ENCODE results near the gene MLPH. TPM values are rescaled to one million over a fixed set of nuclear protein-coding genes. Genes with fewer than 3 reads are reported as not detected.
A peak's percentile ranks its signal among the peaks of the same experiment; 100 is the strongest.

The MLPH gene
- total RNA-seq, 1 donor from 2014 or later, result 88.9 TPM

DNA sequence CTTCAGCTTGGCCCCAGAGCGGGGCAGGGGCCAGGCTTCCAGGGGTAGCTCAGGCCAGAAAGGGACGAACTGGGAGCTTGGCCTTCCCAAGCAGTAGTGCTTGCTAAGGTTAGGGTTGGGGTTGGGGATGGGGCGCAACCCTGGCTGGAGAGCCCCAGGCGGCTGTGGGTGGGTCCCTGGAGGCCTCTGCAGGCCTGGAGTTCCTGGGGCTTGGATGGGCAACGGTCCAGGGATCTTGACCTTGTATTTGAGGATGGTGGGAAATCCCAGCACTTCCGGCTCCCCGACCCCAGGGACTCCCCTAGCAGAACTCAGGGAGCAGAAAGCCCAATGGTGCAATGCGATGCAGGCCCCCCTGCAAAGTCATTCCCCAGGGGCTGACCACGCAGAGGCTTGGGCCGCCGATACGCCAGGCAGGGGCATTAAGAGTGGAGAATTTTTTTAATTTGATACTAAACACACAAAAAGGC lies 12.6 kb upstream of the MLPH start:
- DNase-seq, result peak; percentile 70
- intact Hi-C loops (cut with micrococcal nuclease), result no loop called here
- ATAC-seq, result peak; percentile 20

DNA sequence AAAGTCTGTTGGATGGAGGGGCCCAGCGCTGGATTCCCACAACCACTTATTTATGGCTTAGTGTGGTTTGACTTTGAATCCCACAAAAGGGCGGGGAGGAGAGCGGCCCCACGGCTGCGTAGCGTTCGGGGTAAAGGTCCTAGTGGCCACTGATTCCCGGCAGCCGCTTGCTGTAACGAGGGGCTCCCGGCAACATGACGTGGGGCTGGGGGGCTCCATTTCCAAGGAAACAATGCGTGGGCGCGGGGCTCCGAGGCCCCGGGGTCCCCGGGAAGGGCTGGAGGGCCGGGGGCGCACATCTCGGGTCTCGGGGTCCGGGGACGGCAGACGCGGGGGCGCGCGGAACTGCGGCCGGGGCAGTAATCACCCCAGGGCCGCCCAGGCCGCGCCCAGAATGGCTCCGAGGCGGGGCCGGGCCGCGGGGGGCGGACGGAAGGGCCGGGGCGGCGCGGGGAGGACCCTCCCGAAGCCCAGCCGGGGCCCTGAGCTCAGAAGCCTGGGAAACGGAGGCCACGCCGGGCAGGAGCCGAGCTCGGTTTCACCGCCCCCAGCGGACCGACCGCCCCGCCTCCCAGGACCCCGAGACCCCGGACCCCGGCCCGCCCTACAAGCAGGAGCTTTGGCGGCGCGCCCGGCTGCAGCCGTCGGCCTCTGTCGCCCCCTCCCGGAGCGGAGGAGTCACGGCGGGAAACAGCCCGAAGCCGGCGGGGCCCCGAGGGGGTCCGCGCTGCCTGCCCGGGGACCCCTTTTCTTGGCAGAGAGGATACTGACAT lies 11.9 kb upstream of the MLPH start:
- intact Hi-C loops (cut with micrococcal nuclease), result no loop called here
- DNase-seq (peak; percentile 93), ATAC-seq (peak; percentile 91)

DNA sequence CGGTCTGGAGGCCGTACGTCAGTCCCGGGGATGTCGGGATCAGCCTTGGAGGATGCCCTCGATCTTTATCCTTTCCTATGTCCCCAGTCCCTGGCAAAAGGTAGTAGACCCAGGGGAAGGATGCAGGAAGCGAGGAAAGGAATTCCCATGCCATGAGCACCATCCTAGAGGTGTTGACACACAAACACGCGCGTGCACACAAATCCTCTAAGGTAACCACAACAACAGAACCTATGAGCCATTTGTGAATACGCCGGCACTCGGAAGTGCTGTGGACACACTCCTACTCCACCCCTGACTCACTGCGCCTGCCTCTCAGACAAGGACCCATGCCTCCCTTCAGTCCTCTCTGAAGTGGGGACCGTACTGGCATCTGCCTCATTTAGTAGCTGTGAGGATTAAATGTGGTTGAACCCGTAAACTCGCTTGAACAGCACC lies 11.3 kb upstream of the MLPH start:
- DNase-seq, result no peak
- peak; percentile 9 for ATAC-seq
- intact Hi-C loops (cut with micrococcal nuclease), result no loop called here

DNA sequence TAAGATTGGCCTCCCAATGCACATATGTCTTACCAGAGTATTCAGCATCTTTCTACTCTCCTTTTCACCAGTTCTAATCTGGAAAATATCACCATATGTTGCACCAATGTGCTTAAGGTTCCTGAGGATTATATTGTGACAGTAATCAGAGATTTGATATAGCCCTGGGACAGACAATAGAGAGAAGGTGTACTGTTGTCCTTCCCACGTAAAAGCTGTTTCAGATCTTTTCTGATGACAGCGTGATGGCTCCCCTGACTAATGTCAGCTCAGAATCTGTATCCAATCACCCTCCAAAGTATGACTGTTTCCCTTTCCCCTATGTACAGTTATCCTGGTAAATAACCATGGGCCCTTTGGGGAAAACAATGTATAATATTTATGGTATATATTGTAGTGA lies 9.0 kb upstream of the MLPH start:
- no peak for DNase-seq
- intact Hi-C loops (cut with micrococcal nuclease), result no loop called here
- ATAC-seq, result no peak

DNA sequence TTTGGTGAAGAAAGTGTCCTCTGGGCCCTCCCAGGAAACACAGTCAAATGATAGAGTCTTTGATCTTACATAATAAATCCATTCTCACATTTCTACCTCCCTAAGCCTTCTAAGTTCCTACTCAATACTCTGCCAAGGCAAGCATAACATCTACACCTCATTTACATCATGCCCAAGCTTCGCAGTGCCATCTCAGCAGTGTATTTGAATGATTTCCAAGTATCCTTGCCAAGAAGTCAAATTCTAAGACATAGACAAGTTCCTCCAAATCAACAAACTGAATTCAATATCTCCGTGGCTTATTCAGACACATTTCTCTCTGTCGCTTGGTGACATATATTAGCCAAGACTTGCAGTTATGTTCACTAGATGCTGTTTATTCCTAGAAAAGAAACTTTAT lies 8.1 kb upstream of the MLPH start:
- DNase-seq (no peak), ATAC-seq (no peak)
- intact Hi-C loops (cut with micrococcal nuclease), result no loop called here

- DNase-seq (no peak), ATAC-seq (no peak)
- intact Hi-C loops (cut with micrococcal nuclease), result no loop called here
These were observed 7.3 kb upstream of the MLPH start for GRCh38 chr2:237479747-237480146.

DNA sequence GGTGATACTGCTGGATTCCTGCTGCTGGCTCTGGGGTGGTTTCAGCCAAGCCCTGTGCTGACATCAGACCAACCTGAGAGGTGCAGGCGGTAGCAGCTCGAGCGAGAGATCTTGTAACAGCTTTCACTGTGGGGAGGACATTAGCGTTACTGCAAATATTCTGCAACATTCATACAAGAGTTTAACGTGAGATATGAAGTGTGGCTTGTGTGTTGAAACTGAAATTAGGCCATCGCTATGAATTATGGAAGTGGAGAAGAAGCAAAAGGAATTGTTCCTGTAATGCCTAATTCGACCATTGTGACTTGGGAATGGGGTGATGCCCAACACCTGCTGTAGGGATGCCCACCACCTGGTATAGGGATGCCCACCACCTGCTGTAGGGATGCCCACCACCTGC lies 6.5 kb upstream of the MLPH start:
- no peak for ATAC-seq
- intact Hi-C loops (cut with micrococcal nuclease), result no loop called here
- no peak for DNase-seq

DNA sequence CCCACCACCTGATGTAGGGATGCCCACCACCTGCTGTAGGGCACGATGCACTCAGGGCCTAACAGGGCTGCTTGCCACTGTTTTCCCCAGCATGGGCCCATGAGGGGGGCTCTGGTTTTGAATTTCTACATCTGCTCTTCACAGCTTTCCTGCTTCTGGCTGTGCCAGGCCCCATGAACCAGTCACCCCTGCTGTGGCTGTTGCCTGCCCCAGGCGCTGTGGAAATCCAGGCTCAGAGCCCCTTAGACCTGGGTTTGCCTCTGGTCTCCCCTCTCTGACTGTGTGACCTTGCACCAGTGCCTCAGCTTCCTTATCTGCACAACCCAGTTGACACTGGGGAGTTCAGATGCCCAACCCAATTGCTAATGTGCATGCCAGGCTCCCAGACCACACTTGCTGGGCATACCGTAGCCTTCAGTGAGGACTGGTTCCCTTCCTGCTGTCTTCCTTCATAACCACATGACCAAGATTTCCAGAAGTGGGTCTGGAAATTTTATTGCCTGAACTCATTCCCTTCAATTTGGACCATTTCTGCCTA lies 6.0 kb upstream of the MLPH start:
- ATAC-seq (no peak), DNase-seq (no peak)
- intact Hi-C loops (cut with micrococcal nuclease), result no loop called here

- peak; percentile 90 for ATAC-seq
- intact Hi-C loops (cut with micrococcal nuclease), result no loop called here
These were observed 4.6 kb upstream of the MLPH start for GRCh38 chr2:237482485-237482884.

DNA sequence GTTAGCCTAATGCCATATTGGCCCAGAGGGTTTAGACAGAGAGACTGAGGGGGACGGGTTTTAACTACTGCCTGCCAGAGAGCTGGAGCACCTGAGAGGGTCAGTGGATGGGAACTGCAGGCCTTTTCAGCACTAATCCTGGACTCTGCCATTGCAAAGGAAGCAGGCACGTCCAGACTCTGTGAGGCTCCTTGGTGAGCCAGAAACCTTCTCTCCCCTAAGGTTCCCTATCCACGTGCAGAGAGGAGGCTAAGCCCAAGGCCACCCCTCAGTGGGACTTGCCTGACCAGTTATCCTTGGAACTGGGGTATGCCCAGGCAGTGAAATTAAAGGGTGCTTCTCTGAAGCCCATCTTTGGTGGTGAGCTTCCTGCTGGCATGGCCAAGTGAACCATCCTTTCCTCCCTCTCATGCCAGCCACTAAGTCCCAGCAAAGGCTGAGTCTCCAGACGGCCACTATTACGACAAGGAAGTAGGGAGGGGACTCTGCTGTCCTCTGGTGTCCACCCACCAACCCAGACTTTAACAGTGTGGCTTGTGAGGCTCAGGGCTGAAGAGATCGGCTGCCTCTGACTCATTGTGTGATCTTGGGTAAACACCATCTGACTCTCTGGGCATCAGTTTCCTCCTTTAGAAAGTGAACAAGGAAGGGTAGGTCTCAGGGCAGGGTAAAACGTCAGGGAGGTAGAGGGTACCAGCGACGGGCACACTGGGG lies 3.9 kb upstream of the MLPH start:
- intact Hi-C loops (cut with micrococcal nuclease), result no loop called here
- no peak for ATAC-seq
- DNase-seq, result no peak

More at GRCh38 chr2:237482485-237482884, 4.6 kb upstream of the MLPH start:
- peak; percentile 88 for DNase-seq

DNA sequence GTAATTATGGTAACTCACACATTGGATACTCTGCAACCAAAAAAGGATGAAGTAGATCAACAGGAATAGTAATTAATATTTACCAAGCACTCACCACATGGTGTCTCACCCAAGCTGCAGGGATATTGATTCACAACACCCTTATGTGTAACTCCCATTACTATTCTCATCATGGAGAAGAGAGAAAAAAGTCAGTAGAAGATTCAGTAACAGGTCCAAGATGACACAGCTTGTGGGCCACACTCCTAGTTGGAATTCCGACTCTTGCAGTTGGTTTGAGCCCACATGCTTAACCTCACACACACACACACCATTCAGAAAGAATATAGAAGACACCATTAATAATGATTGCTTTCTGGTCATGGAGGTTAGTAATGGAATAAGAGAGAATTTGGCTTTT lies 1.7 kb upstream of the MLPH start:
- ATAC-seq (no peak), DNase-seq (no peak)
- intact Hi-C loops (cut with micrococcal nuclease), result no loop called here

DNA sequence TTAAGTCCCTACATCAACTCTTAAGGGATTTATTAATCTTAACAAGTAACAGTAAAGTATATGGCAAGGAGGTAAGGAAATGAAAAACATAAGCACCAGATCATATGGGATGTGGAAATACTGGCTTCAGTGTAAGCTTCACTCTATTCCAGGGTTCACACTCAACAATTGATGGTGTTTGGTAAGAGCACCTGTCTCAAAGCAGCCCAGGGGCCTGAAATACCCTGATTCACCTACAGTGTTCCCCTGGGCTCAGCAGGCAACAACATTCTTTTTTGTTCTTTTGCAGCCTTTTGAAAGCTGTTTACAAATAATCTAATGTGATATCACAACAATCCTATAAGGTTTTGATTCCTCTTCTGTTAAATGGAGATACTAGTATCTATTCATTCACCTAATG lies 1.2 kb upstream of the MLPH start:
- intact Hi-C loops (cut with micrococcal nuclease), result no loop called here
- ATAC-seq, result no peak
- no peak for DNase-seq

GRCh38 chr2:237486334-237486818 lies 675 bp upstream of the MLPH start:
- intact Hi-C loops (cut with micrococcal nuclease), result no loop called here
- DNase-seq (no peak), ATAC-seq (peak; percentile 7)

GRCh38 chr2:237487496-237487895 lies 445 bp downstream of the MLPH start:
- DNase-seq, result no peak
- intact Hi-C loops (cut with micrococcal nuclease), result no loop called here
- ATAC-seq, result peak; percentile 42

GRCh38 chr2:237488295-237488694 lies 1.2 kb downstream of the MLPH start:
- DNase-seq (no peak), ATAC-seq (peak; percentile 22)
- intact Hi-C loops (cut with micrococcal nuclease), result no loop called here

DNA sequence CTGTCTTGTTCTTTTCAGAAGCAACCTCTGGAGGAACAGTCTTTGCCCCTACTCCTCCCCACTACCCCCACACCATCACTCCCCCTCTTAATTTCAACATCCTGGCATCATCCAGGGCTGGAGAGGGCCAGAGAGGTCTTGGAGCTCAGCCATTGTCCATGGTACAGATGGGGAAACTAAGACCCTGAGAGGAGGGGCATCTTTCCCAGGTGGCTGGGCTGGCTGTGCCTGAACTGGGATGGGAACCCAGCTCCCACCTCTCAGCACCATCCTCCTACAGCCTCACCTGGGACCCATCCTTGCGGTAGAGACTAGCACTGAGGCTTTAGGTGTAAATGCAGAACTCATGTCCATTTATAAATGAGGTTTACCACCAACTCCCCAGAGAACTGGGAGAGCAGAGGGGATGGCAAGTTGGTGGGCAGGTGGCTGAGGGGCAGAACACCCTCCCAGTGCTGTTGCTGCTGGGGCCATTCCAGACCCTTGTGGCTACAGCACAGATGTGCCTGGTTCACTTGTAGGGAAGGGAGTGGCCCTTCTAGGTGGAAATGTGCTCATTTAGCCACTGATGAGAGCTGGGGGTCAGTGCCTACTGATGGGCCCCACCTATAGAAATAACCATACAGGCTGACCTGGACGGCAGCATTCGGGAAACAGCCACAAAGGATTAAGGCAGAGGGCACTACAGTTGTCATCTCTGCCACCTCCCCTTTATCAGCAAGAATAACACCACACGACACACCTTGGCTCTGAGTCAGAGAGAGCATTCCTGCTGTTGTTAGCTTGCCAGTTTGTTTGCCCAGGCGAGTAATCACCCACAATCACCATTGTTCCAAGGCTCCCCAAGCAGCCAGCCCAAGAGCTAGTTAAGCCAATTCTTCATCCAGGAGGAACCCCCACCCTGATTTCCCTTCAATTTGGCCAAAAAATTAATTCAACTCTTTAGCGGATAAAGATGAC lies 2.1 kb downstream of the MLPH start:
- no peak for DNase-seq
- ATAC-seq, result peak; percentile 64

DNA sequence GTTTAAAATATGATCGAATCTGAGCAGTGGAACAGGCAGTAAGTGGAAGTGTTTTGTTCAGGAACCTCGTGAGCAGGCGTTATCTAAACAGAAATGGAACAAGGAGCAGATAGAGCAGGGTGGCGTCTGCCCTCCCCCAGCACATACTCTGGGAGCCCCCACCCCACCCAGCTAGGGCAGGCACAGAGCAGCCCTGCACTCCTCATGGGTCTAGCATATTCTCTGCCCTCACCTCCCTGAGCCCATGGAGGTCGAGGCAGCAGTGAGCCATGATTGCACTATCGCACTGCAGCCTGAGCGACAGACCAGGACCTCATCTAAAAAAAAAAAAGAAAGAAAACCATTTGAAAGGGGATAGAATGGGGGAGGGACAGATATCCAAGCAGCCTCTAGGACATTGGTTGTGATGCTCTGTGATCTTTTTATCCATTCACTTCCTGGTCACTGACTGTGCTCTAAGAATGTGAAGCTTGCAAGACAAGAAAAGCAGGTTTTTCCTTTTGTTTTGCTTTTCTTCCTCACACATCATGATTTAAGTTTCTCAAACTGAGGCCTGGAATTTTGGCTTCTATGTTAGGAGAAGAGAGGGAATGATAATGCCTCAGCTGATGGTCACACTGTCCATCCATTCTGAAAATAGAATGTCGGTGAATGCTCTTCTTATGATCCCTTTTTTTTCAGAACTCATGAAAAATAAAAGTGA lies 3.1 kb downstream of the MLPH start:
- intact Hi-C loops (cut with micrococcal nuclease), result no loop called here
- peak; percentile 9 for ATAC-seq
- DNase-seq, result no peak

More for the DNA sequence above, 2.1 kb downstream of the MLPH start:
- intact Hi-C loops (cut with micrococcal nuclease), result no loop called here

DNA sequence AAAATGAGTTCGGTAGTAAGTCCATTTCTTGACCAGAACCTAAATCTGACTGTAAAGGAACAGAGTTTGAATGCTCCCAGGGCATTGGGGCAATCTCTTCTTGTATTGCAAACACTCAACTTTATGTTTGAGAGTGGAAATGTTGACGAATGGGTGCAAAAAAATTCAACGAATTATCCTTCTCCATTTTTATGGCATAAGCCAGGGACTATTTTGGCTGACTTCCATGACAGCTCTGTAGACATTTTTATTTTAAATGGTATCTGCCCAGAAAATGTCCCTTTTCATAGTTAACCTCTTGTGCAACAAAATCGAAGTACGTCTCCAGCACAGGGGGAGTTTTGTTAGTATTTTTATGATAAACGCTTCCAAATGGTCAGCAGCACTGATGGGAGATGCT lies 3.7 kb downstream of the MLPH start:
- intact Hi-C loops (cut with micrococcal nuclease), result no loop called here
- ATAC-seq (no peak), DNase-seq (no peak)
